GM23248 (cell line): Measurements from ENCODE around the gene SLC44A5. TPM values are rescaled to one million over a fixed set of nuclear protein-coding genes. Genes with fewer than 3 reads are reported as not detected.

Source experiments
- DNase-seq: peaks from one replicate; pipeline ENCODE4 v3.0.0-alpha.2; 2015
- H2AFZ ChIP-seq: fragments of 200-600 bp; sonication (generic); 2 replicates; pipeline ENCODE4 v1.6.1; 2016; ENCODE audit warnings: antibody characterized with exemption
- H3F3A ChIP-seq: fragments of 200-600 bp; sonication (generic); 2 replicates; pipeline ENCODE4 v1.6.1; 2016; ENCODE audit warnings: mild to moderate bottlenecking, antibody characterized with exemption, mixed run types; ENCODE audit not compliant: insufficient read depth
- H3K27ac ChIP-seq: fragments of 200-600 bp; sonication (generic); 2 replicates; pipeline ENCODE4 v1.5.1; 2016; ENCODE audit warnings: mild to moderate bottlenecking
- H3K27me3 ChIP-seq: fragments of 200-600 bp; sonication (generic); replicated peaks from 2 replicates; pipeline ENCODE4 v1.6.1; 2016; ENCODE audit warnings: mild to moderate bottlenecking; ENCODE audit not compliant: insufficient read depth
- H3K36me3 ChIP-seq: fragments of 200-600 bp; sonication (generic); 2 replicates; pipeline ENCODE4 v1.6.1; 2016; ENCODE audit warnings: low read depth, mild to moderate bottlenecking
- H3K4me1 ChIP-seq: fragments of 200-600 bp; sonication (generic); 2 replicates; pipeline ENCODE4 v1.6.1; 2016; ENCODE audit warnings: mild to moderate bottlenecking; ENCODE audit not compliant: insufficient read depth
- H3K4me2 ChIP-seq: fragments of 200-600 bp; sonication (generic); one replicate; pipeline ENCODE4 v1.6.1; 2016; ENCODE audit warnings: mild to moderate bottlenecking; ENCODE audit not compliant: unreplicated experiment
- H3K4me3 ChIP-seq: fragments of 200-600 bp; sonication (generic); 2 replicates; pipeline ENCODE4 v1.5.1; 2016; ENCODE audit warnings: mild to moderate bottlenecking
- H3K79me2 ChIP-seq: fragments of 200-600 bp; sonication (generic); 2 replicates; pipeline ENCODE4 v1.6.1; 2016; ENCODE audit warnings: mild to moderate bottlenecking; ENCODE audit not compliant: insufficient read depth
- H3K9ac ChIP-seq: fragments of 200-600 bp; sonication (generic); 2 replicates; pipeline ENCODE4 v1.6.1; 2016; ENCODE audit warnings: mild to moderate bottlenecking
- H3K9me2 ChIP-seq: fragments of 200-600 bp; sonication (generic); 2 replicates; pipeline ENCODE4 v1.6.1; 2016; ENCODE audit warnings: mixed run types, mild to moderate bottlenecking, moderate library complexity; ENCODE audit not compliant: insufficient read depth
- H3K9me3 ChIP-seq: fragments of 200-600 bp; sonication (generic); one replicate; pipeline ENCODE4 v1.6.1; 2017; ENCODE audit warnings: low read depth
- H4K20me1 ChIP-seq: fragments of 200-600 bp; sonication (generic); 2 replicates; pipeline ENCODE4 v1.6.0; 2016; ENCODE audit not compliant: insufficient read depth
- EZH2 ChIP-seq: fragments of 200-600 bp; sonication (generic); IDR thresholded peaks from 2 replicates; pipeline ENCODE4 v1.6.1; 2018; ENCODE audit warnings: antibody characterized with exemption, mild to moderate bottlenecking; ENCODE audit not compliant: insufficient read depth, poor library complexity, severe bottlenecking
- EZH2phosphoT487 ChIP-seq: fragments of 200-600 bp; sonication (generic); IDR thresholded peaks from 2 replicates; pipeline ENCODE4 v1.6.1; 2018; ENCODE audit warnings: antibody characterized with exemption, moderate library complexity, mild to moderate bottlenecking, low read depth; ENCODE audit not compliant: insufficient read depth
- whole genome bisulfite sequencing, 2 experiments: methylation state at CpG; one replicate each; pipeline ENCODE4 v1.1.6; 2015 to 2017; ENCODE audit warnings: low lambda C conversion rate in 2 of 2, low coverage in 1 of 2; ENCODE audit errors: missing lambda C conversion rate in 2 of 2; 5-methylcytosine and 5-hydroxymethylcytosine counted together
- in situ Hi-C: fragments of 300-500 bp; cut with MboI; formaldehyde crosslinking; loops from 2 replicates; pipeline ENCODE4 v1.15.0; 2020
- polyA plus RNA-seq: library from polyadenylated mRNA; unstranded; fragments of >200 nt; fragmentation: Nextera tagmentation; extraction: Ambion mirVana; gene quantifications from 2 replicates; pipeline ENCODE4 v1.2.1, GENCODE V29; 2016
- total RNA-seq: library from RNA; depleted of rRNA; stranded (reverse); fragments of >200 nt; shearing (Covaris generic); gene quantifications from 2 replicates; pipeline ENCODE4 v1.2.3, GENCODE V29; 2014

SLC44A5 gene
- total and polyA plus RNA-seq, 2 experiments from 2014 or later: not detected

GRCh38 chr1:75316230-75316629 is 294.7 kb downstream of the SLC44A5 start:
- Histone ChIP-seq H3K27ac (no peak overlapping the region), H3K9ac (no peak overlapping the region), H3K9me2 (no peaks in the 10 kb centered on the region), H3K79me2 (no peaks in the 10 kb centered on the region), H3K4me3 (no peak overlapping the region), H3F3A (no peaks in the 10 kb centered on the region), H3K4me2 (no peak overlapping the region), H3K9me3 (no peaks in the 10 kb centered on the region), H3K27me3 (no peaks in the 10 kb centered on the region), H2AFZ (no peak overlapping the region), H4K20me1 (no peaks in the 10 kb centered on the region), H3K4me1 (no peaks in the 10 kb centered on the region), H3K36me3 (no peaks in the 10 kb centered on the region)
- WGBS, 2 experiments: 5% methylated on average over 1 of the region's 1 CpG
- TF ChIP-seq EZH2 (no peak), EZH2phosphoT487 (no peak)
- in situ Hi-C loops: no loop called here
- DNase-seq: no peak

- Histone ChIP-seq H3K36me3 (no peaks in the 10 kb centered on the region), H3F3A (no peaks in the 10 kb centered on the region), H3K9me3 (no peaks in the 10 kb centered on the region), H3K9ac (no peak overlapping the region), H3K4me3 (no peak overlapping the region), H3K79me2 (no peaks in the 10 kb centered on the region), H4K20me1 (no peaks in the 10 kb centered on the region), H3K27me3 (no peaks in the 10 kb centered on the region), H3K27ac (no peak overlapping the region), H3K4me1 (no peaks in the 10 kb centered on the region), H3K4me2 (no peak overlapping the region), H2AFZ (no peak overlapping the region), H3K9me2 (no peaks in the 10 kb centered on the region)
- 36 to 38% methylated on average over 2 of the region's 2 CpGs for WGBS, 2 experiments
- no peak for DNase-seq
- TF ChIP-seq EZH2phosphoT487 (no peak), EZH2 (no peak)
- in situ Hi-C loops: no loop called here
Measured at GRCh38 chr1:75312620-75313019, 298.3 kb downstream of the SLC44A5 start.

- DNase-seq: no peak
- in situ Hi-C loops: no loop called here
Measured at GRCh38 chr1:75310067-75310466, 300.8 kb downstream of the SLC44A5 start.

GRCh38 chr1:75308365-75308764 is 302.5 kb downstream of the SLC44A5 start:
- no peaks in the 10 kb centered on the region for H3K9me2 ChIP-seq
- H3K79me2 ChIP-seq: no peaks in the 10 kb centered on the region
- no peak overlapping the region for H3K4me2 ChIP-seq
- no peaks in the 10 kb centered on the region for H3K9me3 ChIP-seq
- in situ Hi-C loops: no loop called here
- H3K27me3 ChIP-seq: no peaks in the 10 kb centered on the region
- H2AFZ ChIP-seq: no peak overlapping the region
- DNase-seq: no peak
- H3K4me3 ChIP-seq: no peak overlapping the region
- 21 to 27% methylated on average over 2 of the region's 2 CpGs for WGBS, 2 experiments
- no peaks in the 10 kb centered on the region for H4K20me1 ChIP-seq
- no peaks in the 10 kb centered on the region for H3K4me1 ChIP-seq
- no peak for TF ChIP-seq EZH2
- TF ChIP-seq EZH2phosphoT487: no peak
- H3K36me3 ChIP-seq: no peaks in the 10 kb centered on the region
- no peaks in the 10 kb centered on the region for H3F3A ChIP-seq
- no peak overlapping the region for H3K27ac ChIP-seq
- H3K9ac ChIP-seq: no peak overlapping the region

More at GRCh38 chr1:75310067-75310466, 300.8 kb downstream of the SLC44A5 start:
- Histone ChIP-seq H4K20me1 (no peaks in the 10 kb centered on the region), H3K79me2 (no peaks in the 10 kb centered on the region), H2AFZ (no peak overlapping the region), H3K9me3 (no peaks in the 10 kb centered on the region), H3K9me2 (no peaks in the 10 kb centered on the region), H3K4me2 (no peak overlapping the region), H3K9ac (no peak overlapping the region), H3K4me3 (no peak overlapping the region), H3K4me1 (no peaks in the 10 kb centered on the region), H3K36me3 (no peaks in the 10 kb centered on the region), H3F3A (no peaks in the 10 kb centered on the region), H3K27ac (no peak overlapping the region), H3K27me3 (no peaks in the 10 kb centered on the region)
- TF ChIP-seq EZH2phosphoT487 (no peak), EZH2 (no peak)

- Histone ChIP-seq H4K20me1 (no peaks in the 10 kb centered on the region), H3K4me1 (no peaks in the 10 kb centered on the region), H3K4me3 (no peak overlapping the region), H3K79me2 (no peaks in the 10 kb centered on the region), H3K9me2 (no peaks in the 10 kb centered on the region), H3K9ac (no peak overlapping the region), H3K27ac (no peak overlapping the region), H3K27me3 (no peaks in the 10 kb centered on the region), H3F3A (no peaks in the 10 kb centered on the region), H2AFZ (no peak overlapping the region), H3K9me3 (no peaks in the 10 kb centered on the region), H3K36me3 (no peaks in the 10 kb centered on the region), H3K4me2 (no peak overlapping the region)
- TF ChIP-seq EZH2 (no peak), EZH2phosphoT487 (no peak)
- in situ Hi-C loops: no loop called here
- DNase-seq: no peak
- 26 to 35% methylated on average over 2 of the region's 2 CpGs for WGBS, 2 experiments
Measured at GRCh38 chr1:75305061-75305460, 305.9 kb downstream of the SLC44A5 start.
